HG02885 (cell line): ENCODE measurements around the gene HMGN4.

Experiments used
- ATAC-seq: cut with Tn5 transposase; IDR thresholded peaks from one replicate; pipeline ENCODE4 v1.9.1; 2021; ENCODE audit warnings: mild to moderate bottlenecking; ENCODE audit not compliant: unreplicated experiment, poor library complexity

Gene HMGN4

DNA sequence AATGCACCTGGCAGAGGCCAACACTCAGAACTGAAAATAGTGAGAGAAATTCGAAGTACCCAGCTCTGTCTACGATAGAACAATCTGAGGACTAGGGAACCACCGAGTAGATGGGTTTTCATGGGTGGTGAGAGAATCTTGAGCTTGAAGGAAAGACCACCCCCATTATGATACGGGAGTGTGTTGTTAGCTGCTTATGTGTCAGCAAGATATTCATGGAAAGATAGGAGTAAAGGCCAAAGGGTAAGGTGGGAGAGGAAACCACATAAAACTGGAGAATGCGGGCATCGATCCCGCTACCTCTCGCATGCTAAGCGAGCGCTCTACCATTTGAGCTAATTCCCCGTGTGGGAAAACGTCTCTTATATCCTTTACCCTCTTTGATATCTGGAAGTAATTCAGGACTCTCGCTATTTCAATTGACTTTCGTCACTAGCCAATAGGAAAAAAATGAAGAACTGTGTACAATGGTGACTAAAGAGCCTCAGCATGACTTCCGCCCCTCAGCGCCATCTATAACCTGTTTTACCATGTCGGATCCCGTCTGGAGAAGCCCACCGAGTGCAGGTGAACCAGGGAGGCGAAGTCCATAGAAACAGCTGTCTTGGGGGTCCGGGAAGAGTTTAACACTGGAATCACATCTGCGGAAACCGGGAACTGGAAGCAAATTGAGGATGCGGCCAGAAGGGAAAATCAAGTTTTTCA, 33.6 kb downstream of the HMGN4 start:
- ATAC-seq = no peak

DNA sequence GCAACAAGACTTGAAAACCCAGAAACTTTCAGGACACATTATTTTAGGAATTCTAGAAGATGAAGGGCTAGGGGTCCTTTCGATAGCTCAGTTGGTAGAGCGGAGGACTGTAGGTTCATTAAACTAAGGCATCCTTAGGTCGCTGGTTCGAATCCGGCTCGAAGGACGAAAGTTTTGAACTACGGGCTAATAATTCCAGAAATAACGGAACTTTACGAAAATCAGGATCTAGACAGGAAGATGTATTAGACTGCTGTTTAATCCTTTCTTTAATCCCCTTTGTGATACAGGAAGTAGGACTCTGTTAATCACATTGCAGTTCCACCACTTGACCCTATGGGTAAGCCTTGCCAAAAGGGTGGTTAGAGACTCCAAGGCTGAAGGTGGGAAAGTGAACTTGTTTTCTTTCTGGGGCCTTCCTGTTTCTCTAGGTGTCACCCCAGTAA, 37.4 kb downstream of the HMGN4 start:
- no peak for ATAC-seq

DNA sequence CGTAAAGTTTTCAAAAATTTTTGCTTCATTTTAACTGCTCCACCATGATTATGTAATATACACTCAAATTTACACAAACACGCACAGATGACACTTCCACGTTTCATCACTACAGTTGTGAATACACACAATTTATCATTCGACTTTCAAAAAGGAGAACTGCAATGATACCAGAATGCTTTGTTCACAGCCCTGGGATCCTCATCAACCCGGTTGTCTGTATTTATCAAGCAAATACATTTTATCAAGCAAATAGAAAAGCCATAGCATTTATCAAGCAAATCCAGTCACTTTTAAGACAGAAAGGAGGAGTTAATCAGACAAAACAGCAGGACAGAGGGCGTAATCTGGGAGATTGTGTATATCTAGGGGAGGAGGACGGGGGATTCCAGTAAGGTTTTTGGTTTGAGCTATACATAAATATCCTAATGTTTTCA, 38.3 kb downstream of the HMGN4 start:
- no peak for ATAC-seq

DNA sequence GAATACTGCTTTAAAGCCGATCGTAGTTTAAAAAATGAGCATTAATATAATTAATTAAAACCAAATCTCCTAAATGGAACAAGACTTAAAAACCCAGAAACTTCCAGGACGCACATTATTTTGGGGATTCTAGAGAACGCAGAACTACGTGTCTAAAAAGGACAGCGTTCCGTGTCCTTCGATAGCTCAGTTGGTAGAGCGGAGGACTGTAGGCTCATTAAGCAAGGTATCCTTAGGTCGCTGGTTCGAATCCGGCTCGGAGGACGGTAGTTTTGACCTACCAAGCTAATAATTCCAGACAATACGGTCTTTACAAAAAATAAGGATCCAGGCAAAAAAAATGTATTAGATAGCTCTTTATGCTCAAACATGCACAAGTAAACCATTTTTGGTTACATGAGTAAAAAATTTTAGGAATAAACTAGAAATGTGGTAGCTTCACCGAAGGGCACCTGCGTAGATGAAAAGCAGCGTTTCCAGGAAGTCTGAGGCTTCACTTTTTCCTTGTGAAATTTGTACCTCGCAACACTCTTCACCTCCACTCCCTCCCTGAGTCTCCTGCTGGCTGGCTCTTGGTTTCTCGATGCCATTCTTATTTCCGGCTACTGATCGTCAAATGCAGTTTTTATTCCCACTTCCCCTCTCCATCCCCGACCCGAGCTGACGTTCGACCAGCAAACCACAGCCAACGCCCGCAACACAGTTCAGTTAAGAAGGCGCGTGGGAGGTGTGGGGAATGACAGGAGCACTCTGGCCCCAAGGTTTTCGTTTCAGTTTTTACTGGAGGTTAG, 39.0 kb downstream of the HMGN4 start:
- peak; percentile 44 for ATAC-seq

DNA sequence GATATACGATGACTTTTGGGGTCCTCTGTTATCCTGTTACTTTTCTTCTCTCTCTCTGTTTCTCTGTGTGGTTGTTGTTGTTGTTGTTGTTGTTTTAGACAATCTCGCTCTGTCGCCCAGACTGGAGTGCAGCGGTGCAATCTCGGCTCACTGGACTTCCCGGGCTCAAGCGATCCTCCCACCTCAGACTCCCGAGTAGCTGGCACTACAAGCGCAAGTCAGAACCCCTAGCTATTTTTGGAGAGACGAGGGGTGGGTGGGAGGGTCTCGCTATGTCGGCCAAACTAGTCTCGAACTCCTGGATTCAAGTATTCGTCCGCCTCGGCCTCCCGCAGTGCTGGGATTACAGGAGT, 39.5 kb downstream of the HMGN4 start:
- no peak for ATAC-seq

DNA sequence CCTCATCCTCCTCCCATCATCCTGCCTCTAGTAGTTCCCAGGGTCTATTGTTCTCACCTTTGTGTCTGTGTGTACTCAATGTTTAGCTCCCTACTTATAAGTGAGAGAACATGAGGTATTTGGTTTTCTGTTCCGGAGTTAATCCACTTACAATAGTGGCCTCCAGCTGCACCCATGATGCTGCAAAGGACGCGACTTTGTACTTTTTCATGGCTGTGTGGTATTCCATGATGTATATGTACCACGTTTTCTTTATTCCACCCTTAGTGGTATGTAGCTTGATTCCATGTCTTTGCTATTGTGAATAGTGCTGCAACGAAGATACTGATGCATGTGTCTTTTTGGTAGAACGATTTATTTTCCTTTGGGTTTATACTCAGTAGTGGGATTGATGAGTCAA, 40.1 kb downstream of the HMGN4 start:
- ATAC-seq = no peak

DNA sequence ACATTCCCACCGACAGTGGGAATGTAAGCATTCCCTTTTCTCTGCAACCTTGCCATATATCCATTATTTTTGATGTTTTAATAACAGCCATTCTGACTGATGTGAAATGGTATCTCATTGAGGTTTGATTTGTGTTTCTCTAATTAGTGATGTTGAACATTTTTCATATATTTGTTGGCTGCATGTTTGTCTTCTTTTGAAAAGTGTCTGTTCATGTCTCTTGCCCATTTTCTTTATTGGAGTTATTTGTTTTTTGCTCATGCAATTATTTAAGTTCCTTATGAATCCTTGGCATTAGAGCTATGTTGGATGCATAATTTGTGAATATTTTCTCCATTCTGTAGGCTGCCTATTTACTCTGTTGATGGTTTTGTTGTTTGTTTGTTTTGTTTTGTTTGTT, 40.6 kb downstream of the HMGN4 start:
- no peak for ATAC-seq

DNA sequence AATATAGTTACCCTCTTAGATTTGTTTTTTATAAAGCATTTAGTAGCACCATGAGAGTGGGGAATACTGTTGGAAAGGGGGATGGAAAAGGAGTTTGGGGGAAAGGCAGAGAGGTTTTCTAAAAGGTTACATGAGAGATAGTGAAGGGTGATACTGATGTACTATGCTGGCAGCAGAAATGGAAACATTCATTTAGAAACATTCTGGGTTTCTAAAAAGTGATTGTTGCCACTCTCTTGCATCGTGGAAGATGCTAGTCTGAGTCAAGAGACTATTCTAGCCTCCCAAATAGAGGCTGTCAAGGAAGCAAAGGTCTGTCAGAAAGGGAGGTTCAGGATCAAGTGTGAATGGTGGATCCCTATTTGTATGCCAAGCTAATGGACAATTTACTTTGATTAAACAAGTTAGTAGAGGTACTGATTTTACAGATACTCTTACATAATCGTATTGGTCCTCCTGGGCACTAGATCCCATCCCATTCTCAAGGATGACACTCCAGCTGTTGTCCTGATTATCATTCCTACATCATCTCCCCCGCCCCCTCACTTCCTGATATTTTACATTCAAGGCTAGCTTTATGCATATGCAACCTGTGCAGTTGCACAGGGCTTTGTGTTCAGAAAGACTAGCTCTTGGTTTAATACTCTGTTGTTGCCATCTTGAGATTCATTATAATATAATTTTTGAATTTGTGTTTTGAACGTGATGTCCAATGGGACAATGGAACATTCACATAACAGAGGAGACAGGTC, 43.2 kb downstream of the HMGN4 start:
- no peak for ATAC-seq

DNA sequence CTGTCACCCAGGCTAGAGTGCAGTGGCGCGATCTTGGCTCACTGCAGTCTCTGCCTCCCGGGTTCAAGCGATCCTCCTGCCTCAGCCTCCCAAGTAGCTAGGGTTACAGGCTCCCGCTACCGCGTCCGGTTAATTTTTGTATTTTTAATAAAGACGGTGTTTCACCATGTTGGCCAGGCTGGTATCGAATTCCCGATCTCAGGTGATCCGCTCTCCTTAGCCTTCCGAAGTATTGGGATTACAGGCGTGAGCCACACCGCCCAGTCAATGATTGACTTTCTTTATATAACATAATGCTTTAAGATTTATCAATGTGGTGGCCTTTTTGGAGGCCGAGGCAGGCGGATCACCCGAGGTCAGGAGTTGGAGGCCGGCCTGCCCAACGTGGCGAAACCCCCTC, 50.8 kb downstream of the HMGN4 start:
- ATAC-seq = no peak

DNA sequence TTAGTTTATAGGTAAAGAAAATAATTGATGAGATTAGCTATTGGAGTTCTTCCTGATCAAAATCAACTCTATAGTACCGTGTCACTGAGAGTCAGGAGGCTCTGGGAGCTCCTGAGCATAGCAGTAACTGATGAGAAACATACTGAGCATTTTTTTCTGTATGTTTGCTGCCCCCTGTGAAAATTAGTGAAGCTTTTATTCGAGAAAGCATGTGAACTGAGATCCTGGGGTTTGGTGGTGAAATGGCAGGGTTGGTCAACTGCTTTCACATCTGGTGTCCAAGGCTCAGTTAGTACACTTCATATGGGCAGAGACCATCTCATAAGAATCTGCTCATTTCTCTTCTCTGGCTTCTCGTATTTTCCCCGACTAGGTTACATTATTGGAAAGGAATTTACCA, 54.5 kb downstream of the HMGN4 start:
- ATAC-seq = no peak

DNA sequence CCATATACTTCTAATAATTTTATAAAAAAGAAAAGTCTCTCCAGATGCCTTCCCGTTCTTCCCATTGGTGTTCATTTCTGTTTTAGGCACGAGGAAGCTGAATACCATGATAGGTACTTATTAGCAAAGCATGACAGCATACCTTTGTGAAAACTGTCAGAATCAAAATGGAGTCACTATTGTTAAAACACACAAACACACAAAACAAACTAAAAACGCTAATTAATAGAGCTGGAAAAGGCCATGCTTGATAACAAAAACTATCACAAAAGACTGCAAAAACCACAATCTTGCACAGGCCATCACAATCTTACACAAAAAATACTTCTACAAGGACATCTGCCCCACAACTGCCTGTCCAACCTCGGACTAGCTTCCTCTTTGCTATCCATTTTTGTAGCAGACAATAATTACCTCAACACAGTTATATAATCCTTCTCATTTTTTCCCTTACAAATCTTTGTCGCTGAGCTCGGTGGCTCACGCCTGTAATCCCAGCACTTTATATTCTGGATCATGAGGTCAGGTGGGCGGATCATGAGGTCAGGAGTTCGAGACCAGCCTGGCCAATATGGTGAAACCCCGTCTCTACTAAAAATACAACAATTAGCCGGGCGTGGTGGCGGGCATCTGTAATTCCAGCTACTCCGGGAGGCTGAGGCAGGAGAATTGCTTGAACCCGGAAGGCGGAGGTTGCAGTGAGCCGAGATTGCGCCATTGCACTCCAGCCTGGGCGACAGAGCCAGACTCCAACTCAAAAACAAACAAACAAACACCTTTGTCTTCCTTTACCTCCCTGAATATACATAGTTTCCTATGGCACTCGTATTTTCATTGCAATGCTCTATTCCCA, 55.3 kb downstream of the HMGN4 start:
- ATAC-seq = no peak

DNA sequence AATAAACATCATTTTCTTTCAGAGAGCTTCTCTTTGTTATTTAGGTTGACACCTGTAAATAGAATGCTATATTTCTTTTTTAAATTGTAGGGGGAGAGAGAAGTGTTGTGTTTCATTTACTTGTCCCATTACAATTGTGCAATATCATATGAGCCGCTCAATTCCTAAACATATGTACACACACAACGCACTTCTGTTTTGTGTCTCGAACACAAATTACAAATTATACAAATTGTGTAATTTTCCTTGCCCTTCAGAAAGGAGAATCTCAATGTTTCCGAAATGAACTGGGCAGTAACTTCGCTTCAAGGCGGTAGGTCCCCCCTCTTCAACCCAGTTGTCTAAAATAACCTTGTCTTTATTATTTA, 55.9 kb downstream of the HMGN4 start:
- no peak for ATAC-seq

DNA sequence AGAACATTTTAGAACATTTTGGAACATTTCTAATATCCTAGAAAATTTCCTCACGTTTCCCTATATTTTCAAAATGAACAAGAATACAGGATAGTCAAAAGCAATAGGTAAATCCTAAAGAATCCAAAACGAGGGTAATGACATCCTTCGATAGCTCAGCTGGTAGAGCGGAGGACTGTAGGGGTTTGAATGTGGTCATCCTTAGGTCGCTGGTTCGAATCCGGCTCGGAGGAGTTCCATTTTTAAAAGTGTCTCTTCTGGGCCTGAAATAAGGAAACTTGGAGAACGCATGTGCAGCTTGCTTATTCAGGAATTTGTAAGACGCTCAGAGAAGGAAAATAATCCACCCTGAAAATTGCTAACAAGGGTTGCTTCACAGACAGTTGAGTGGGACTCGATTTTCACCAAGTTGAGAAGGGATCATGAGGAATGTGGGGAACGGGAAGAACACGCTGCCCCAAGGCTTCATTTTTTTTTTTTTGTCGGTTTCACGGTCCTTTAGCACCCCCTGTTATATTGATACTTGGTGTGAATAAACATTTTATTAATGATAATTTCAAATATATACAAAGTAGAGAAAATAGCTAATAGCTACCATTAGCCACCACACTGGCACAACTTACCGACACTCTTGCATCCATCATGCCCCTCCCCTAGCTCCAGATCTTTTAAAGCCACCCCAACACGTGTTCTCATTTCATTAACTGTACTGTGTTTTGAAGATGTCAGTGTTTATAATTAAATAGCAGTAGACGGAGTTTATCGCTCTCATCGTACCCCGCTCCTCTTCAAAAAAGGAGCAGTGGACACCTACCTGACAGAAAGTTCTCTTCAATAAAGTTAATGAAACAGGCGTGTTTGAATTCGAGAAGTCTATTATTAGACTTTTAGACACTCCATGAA, 56.8 kb downstream of the HMGN4 start:
- ATAC-seq = no peak

DNA sequence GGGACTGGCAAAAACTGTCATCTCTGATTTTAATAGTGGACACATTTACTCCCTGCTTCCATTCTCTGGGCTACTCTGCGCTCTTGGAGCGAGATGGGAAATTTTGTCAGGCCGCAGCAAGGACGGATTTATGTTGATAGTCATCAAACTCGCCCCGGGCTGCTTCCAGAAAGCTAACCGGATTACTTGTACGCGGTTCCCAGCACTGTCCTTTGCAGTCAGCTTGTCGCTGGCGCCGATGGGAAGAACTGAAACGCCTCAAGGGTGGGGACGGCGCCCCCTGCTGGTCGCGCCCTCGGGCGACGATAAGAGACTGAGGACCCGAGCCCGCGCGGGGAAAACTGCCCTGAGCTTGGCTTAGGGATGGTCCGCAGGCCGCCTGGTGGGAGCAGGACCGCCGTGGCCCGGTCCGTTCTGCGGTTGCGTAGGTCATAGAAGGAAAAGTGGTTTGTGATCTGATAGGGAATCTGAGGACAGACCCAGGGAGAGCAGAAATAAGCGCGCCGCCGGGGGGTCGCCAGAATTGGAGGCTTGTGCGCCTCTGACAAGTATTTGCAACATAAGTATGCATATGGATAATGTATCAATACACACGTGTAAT, 57.6 kb downstream of the HMGN4 start:
- ATAC-seq = peak; percentile 59
